K562 (cell line): ENCODE results near the gene TXNRD2. TPM values are rescaled to one million over a fixed set of nuclear protein-coding genes. Genes with fewer than 3 reads are reported as not detected.

Experiments
- BACH1 ChIP-seq: fragments of 200-800 bp; sonication (Bioruptor generic); IDR thresholded peaks from 2 replicates; pipeline ENCODE4 v1.6.1; 2016; ENCODE audit warnings: missing genetic modification characterization, missing compliant biosample characterization
- CTBP1 ChIP-seq: fragments of 450-650 bp; IDR thresholded peaks from 2 replicates; pipeline ENCODE4 v1.6.1; 2016; ENCODE audit warnings: borderline replicate concordance
- CXXC5 ChIP-seq: fragments of 250-450 bp; sonication (Bioruptor Pico); IDR thresholded peaks from 2 replicates; pipeline ENCODE4 v1.8.0; 2022; ENCODE audit warnings: inconsistent platforms, mild to moderate bottlenecking, moderate library complexity
- GATA2 ChIP-seq: sonication (generic); formaldehyde crosslinking; IDR thresholded peaks from 2 replicates; pipeline ENCODE4 v1.4.0; 2020; ENCODE audit warnings: mild to moderate bottlenecking, missing genetic modification reagents
- HCFC1 ChIP-seq: IDR thresholded peaks from 2 replicates; pipeline ENCODE4 v1.6.1; 2012; ENCODE audit warnings: low read depth, low read length, improper control_type of control experiment
- KDM2B ChIP-seq: fragments of 250-450 bp; sonication (Bioruptor Pico); IDR thresholded peaks from 2 replicates; pipeline ENCODE4 v1.8.0; 2021; ENCODE audit warnings: mild to moderate bottlenecking, moderate library complexity
- PCBP2 ChIP-seq: fragments of 200-400 bp; formaldehyde crosslinking; IDR thresholded peaks from 2 replicates; pipeline ENCODE4 v1.6.1; 2018; ENCODE audit warnings: low read length, low read depth, mild to moderate bottlenecking, moderate library complexity; ENCODE audit not compliant: poor library complexity, severe bottlenecking
- RBM22 ChIP-seq: fragments of 200-400 bp; formaldehyde crosslinking; IDR thresholded peaks from 2 replicates; pipeline ENCODE4 v1.6.1; 2018; ENCODE audit warnings: low read length, low read depth; ENCODE audit not compliant: poor library complexity, severe bottlenecking
- SMARCA5 ChIP-seq: fragments of 450-650 bp; IDR thresholded peaks from 2 replicates; pipeline ENCODE4 v1.6.1; 2016
- ZNF134 ChIP-seq: fragments of 250-450 bp; sonication (Bioruptor Pico); conservative IDR thresholded peaks from 2 replicates; pipeline ENCODE4 v1.4.0; 2020
- ZNF408 ChIP-seq: fragments of 250-450 bp; sonication (Bioruptor Pico); IDR thresholded peaks from 2 replicates; pipeline ENCODE4 v1.4.0; 2020; ENCODE audit warnings: low read depth, mild to moderate bottlenecking, moderate library complexity
- ZNF668 ChIP-seq: fragments of 250-450 bp; sonication (Bioruptor Pico); IDR thresholded peaks from 2 replicates; pipeline ENCODE4 v1.8.0; 2022; ENCODE audit warnings: mild to moderate bottlenecking, inconsistent platforms
- ZZZ3 ChIP-seq: fragments of 450-650 bp; IDR thresholded peaks from 2 replicates; pipeline ENCODE4 v1.6.1; 2016; ENCODE audit warnings: antibody characterized with exemption, mild to moderate bottlenecking, moderate library complexity
- polyA plus RNA-seq, 8 experiments: library from polyadenylated mRNA; depleted of rRNA in 4 of 8; stranded (reverse) in 5 of 8; unstranded in 3 of 8; fragments of >200 nt; fragmentation: Nextera tagmentation in 2 of 8; fragmentation: Illumina TruSeq in 1 of 8; extraction: Ambion mirVana in 2 of 8; extraction: Trizol in 1 of 8; gene quantifications; 2 replicates each; pipeline versions ENCODE4 v1.2.1 to v1.2.3, GENCODE V29; 2011 to 2014; ENCODE audit warnings: inconsistent platforms in 1 of 8, missing spikeins in 1 of 8
- total RNA-seq, 7 experiments: library from RNA; depleted of rRNA in 6 of 7; stranded (reverse); fragments of >200 nt in 6 of 7; fragmentation: Illumina TruSeq in 2 of 7; extraction: Trizol in 2 of 7; gene quantifications; 2 replicates each; pipeline versions ENCODE4 v1.2.1 to v1.2.3, GENCODE V29; 2011 to 2021; ENCODE audit warnings: low replicate concordance in 1 of 7
- TF ChIP-seq, protein P1 (sequence below): fragments of 250-450 bp; sonication (Bioruptor Pico); IDR thresholded peaks from 2 replicates; pipeline ENCODE4 v1.5.0; 2020; ENCODE audit warnings: mild to moderate bottlenecking, borderline replicate concordance
- TF ChIP-seq, protein P2 (sequence below): fragments of 250-450 bp; sonication (Bioruptor Pico); IDR thresholded peaks from 2 replicates; pipeline ENCODE4 v1.5.0; 2021; ENCODE audit warnings: mild to moderate bottlenecking, borderline replicate concordance
- TF ChIP-seq, protein P3 (sequence below): fragments of 450-650 bp; formaldehyde crosslinking; conservative IDR thresholded peaks from 2 replicates; pipeline ENCODE4 v1.4.0; 2022; ENCODE audit warnings: mild to moderate bottlenecking, missing genetic modification characterization
- TF ChIP-seq, protein P4 (sequence below), 2 experiments: IDR thresholded peaks; 2 replicates each; pipeline ENCODE4 v1.6.1; 2012; ENCODE audit warnings: improper control_type of control experiment in 2 of 2, low read depth in 2 of 2, low read length in 2 of 2, borderline replicate concordance in 1 of 2
- TF ChIP-seq, protein P5 (sequence below): fragments of 450-650 bp; IDR thresholded peaks from 2 replicates; pipeline ENCODE4 v1.6.1; 2016; ENCODE audit warnings: missing biosample characterization, missing genetic modification characterization

Gene TXNRD2
- total and polyA plus RNA-seq, 9 of the 15 experiments (the other 6 are each of a cell fraction or from before 2014, with no cell fraction given), result 3.3 to 80.2 (median 49.4) TPM

DNA sequence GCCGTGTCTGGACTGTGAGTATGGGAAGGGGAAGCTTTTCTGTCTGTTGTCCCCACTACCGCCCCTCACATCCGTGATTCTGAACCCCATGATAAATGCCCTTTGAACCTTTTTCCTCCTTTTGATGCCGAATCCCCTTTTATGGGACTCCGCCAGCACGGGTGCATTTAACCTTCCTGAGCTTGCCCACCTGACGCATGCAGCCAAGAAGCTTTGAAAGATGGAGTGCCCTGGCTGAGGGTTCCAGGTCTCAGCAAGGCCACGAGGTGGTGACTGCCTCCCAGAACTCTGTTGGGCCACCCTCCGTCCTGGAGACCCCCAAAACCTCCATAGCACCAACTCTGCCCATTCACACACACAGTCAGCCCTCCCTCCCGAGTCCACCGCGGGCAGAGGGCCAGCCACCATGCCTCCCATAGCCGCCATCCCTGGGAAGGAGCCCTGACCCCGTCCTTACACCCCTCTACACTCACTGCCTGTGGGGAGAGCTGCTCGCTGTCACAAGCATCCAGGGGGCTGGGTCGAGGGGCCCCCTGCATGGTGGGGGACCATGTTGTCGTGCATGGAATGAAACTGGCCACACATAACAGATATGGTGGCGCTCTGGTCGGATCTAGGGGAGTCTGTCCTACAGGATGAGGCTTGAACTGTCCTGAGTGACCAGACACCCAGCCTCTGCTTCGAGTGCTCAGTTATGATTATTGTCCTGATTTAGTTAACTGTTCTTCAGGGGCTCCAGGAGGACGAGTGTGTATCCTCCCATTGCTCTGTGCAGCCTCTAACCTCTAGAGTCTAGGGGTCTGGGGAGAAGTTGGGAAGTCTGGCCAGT lies 868 bp downstream of the TXNRD2 start (continued):
- TF ChIP-seq, protein P1, sequence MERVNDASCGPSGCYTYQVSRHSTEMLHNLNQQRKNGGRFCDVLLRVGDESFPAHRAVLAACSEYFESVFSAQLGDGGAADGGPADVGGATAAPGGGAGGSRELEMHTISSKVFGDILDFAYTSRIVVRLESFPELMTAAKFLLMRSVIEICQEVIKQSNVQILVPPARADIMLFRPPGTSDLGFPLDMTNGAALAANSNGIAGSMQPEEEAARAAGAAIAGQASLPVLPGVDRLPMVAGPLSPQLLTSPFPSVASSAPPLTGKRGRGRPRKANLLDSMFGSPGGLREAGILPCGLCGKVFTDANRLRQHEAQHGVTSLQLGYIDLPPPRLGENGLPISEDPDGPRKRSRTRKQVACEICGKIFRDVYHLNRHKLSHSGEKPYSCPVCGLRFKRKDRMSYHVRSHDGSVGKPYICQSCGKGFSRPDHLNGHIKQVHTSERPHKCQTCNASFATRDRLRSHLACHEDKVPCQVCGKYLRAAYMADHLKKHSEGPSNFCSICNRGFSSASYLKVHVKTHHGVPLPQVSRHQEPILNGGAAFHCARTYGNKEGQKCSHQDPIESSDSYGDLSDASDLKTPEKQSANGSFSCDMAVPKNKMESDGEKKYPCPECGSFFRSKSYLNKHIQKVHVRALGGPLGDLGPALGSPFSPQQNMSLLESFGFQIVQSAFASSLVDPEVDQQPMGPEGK (CRISPR knock-in tag), result no peak
- TF ChIP-seq KDM2B (peak; percentile 8), PCBP2 (no peak), RBM22 (no peak), ZNF408 (CRISPR knock-in tag) (no peak), ZNF134 (CRISPR knock-in tag) (no peak; the same call in 1 of the 2 replicates), GATA2 (CRISPR knock-in tag) (no peak), SMARCA5 (no peak), ZNF668 (CRISPR knock-in tag) (peak; percentile 69; the same call in 1 of the 2 replicates), CTBP1 (no peak), BACH1 (tag) (no peak), ZZZ3 (no peak), CXXC5 (CRISPR knock-in tag) (no peak; the same call in 1 of the 2 replicates), HCFC1 (no peak)
- TF ChIP-seq, protein P2, sequence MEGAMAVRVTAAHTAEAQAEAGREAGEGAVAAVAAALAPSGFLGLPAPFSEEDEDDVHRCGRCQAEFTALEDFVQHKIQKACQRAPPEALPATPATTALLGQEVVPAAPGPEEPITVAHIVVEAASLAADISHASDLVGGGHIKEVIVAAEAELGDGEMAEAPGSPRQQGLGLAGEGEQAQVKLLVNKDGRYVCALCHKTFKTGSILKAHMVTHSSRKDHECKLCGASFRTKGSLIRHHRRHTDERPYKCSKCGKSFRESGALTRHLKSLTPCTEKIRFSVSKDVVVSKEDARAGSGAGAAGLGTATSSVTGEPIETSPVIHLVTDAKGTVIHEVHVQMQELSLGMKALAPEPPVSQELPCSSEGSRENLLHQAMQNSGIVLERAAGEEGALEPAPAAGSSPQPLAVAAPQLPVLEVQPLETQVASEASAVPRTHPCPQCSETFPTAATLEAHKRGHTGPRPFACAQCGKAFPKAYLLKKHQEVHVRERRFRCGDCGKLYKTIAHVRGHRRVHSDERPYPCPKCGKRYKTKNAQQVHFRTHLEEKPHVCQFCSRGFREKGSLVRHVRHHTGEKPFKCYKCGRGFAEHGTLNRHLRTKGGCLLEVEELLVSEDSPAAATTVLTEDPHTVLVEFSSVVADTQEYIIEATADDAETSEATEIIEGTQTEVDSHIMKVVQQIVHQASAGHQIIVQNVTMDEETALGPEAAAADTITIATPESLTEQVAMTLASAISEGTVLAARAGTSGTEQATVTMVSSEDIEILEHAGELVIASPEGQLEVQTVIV (CRISPR knock-in tag), result no peak
- TF ChIP-seq, protein P3, sequence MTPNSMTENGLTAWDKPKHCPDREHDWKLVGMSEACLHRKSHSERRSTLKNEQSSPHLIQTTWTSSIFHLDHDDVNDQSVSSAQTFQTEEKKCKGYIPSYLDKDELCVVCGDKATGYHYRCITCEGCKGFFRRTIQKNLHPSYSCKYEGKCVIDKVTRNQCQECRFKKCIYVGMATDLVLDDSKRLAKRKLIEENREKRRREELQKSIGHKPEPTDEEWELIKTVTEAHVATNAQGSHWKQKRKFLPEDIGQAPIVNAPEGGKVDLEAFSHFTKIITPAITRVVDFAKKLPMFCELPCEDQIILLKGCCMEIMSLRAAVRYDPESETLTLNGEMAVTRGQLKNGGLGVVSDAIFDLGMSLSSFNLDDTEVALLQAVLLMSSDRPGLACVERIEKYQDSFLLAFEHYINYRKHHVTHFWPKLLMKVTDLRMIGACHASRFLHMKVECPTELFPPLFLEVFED (CRISPR knock-in tag), result 0 out of 2 replicates have a peak, but pooled peaks have one; percentile 3
- TF ChIP-seq, protein P4, sequence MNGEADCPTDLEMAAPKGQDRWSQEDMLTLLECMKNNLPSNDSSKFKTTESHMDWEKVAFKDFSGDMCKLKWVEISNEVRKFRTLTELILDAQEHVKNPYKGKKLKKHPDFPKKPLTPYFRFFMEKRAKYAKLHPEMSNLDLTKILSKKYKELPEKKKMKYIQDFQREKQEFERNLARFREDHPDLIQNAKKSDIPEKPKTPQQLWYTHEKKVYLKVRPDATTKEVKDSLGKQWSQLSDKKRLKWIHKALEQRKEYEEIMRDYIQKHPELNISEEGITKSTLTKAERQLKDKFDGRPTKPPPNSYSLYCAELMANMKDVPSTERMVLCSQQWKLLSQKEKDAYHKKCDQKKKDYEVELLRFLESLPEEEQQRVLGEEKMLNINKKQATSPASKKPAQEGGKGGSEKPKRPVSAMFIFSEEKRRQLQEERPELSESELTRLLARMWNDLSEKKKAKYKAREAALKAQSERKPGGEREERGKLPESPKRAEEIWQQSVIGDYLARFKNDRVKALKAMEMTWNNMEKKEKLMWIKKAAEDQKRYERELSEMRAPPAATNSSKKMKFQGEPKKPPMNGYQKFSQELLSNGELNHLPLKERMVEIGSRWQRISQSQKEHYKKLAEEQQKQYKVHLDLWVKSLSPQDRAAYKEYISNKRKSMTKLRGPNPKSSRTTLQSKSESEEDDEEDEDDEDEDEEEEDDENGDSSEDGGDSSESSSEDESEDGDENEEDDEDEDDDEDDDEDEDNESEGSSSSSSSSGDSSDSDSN (IDR thresholded peaks at IDR 0.05; ENCODE audit: borderline replicate concordance in 1 of 2, low read depth in 2 of 2, low read length in 2 of 2), result no peak
- TF ChIP-seq, protein P5, sequence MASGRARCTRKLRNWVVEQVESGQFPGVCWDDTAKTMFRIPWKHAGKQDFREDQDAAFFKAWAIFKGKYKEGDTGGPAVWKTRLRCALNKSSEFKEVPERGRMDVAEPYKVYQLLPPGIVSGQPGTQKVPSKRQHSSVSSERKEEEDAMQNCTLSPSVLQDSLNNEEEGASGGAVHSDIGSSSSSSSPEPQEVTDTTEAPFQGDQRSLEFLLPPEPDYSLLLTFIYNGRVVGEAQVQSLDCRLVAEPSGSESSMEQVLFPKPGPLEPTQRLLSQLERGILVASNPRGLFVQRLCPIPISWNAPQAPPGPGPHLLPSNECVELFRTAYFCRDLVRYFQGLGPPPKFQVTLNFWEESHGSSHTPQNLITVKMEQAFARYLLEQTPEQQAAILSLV, result 0 out of 2 replicates have a peak, but pooled peaks have one; percentile 59
